Liver (tissue), 3 donors: ENCODE data around the gene PTPN20.

Source experiments
- ATF3 ChIP-seq: IDR thresholded peaks from 2 replicates; pipeline ENCODE4 v1.6.1; 2016; ENCODE audit warnings: antibody characterized with exemption
- CTCF ChIP-seq: fragments of 150-350 bp; IDR thresholded peaks from 2 replicates; pipeline ENCODE4 v1.5.1; 2017; ENCODE audit warnings: improper control_type of control experiment, low read depth, low read length; ENCODE audit not compliant: missing input control
- EGR1 ChIP-seq, 2 donors: IDR thresholded peaks; 2 replicates each; pipeline ENCODE4 v1.6.1; 2016 to 2018; ENCODE audit warnings: antibody characterized with exemption in 2 of 2, low read depth in 2 of 2
- JUND ChIP-seq, 2 donors: IDR thresholded peaks; 2 replicates each; pipeline ENCODE4 v1.6.1; 2016; ENCODE audit warnings: antibody characterized with exemption in 2 of 2
- MAX ChIP-seq: IDR thresholded peaks from 2 replicates; pipeline ENCODE4 v1.6.1; 2016; ENCODE audit warnings: antibody characterized with exemption
- RAD21 ChIP-seq, 2 donors: IDR thresholded peaks; 2 replicates each; pipeline ENCODE4 v1.6.1; 2016; ENCODE audit warnings: antibody characterized with exemption in 2 of 2, mild to moderate bottlenecking in 2 of 2
- SP1 ChIP-seq: IDR thresholded peaks from 2 replicates; pipeline ENCODE4 v1.6.1; 2018; ENCODE audit warnings: antibody characterized with exemption, mild to moderate bottlenecking
- TAF1 ChIP-seq: conservative IDR thresholded peaks from 2 replicates; pipeline ENCODE4 v1.6.1; 2016; ENCODE audit warnings: antibody characterized with exemption, mild to moderate bottlenecking
- donor health status: healthy.
- donor health status: healthy.

- TF ChIP-seq CTCF (no peak), RAD21 (IDR thresholded peaks at IDR 0.05) (no peak), TAF1 (no peak), EGR1 (IDR thresholded peaks at IDR 0.05; ENCODE audit: low read depth in 2 of 2) (no peak), JUND (IDR thresholded peaks at IDR 0.05) (no peak), SP1 (no peak), MAX (no peak), ATF3 (no peak)
These were observed 130.9 kb downstream of the PTPN20 start for GRCh38 chr10:47042199-47042473.
